Mesendoderm (in vitro differentiated cells): ENCODE measurements around the gene DMRT1.
A peak's percentile ranks its signal among the peaks of the same experiment; 100 is the strongest.

ENCODE experiments used
- DNase-seq: peaks from one replicate; pipeline ENCODE4 v3.0.0; 2013
- H2AK5ac ChIP-seq: 2 replicates; pipeline ENCODE4 v1.6.1; 2013; ENCODE audit warnings: low read length, inconsistent platforms
- H2BK120ac ChIP-seq: 2 replicates; pipeline ENCODE4 v1.6.1; 2013; ENCODE audit warnings: low read depth, mild to moderate bottlenecking, low read length, moderate library complexity, mixed read lengths
- H2BK15ac ChIP-seq: replicated peaks from 2 replicates; pipeline ENCODE4 v1.6.1; 2013; ENCODE audit warnings: low read depth, mild to moderate bottlenecking, moderate library complexity
- H2BK5ac ChIP-seq: 2 replicates; pipeline ENCODE4 v1.6.1; 2013; ENCODE audit warnings: low read length, inconsistent platforms
- H3K18ac ChIP-seq: 2 replicates; pipeline ENCODE4 v1.6.1; 2013; ENCODE audit warnings: mild to moderate bottlenecking, low read length, mixed read lengths
- H3K23ac ChIP-seq: one replicate; pipeline ENCODE4 v1.6.1; 2013; ENCODE audit warnings: low read length
- H3K27ac ChIP-seq: 2 replicates; pipeline ENCODE4 v1.5.1; 2013; ENCODE audit warnings: low read depth, mild to moderate bottlenecking, inconsistent platforms, low read length, moderate library complexity
- H3K27me3 ChIP-seq: 2 replicates; pipeline ENCODE4 v1.6.1; 2013; ENCODE audit warnings: low read length, control low read depth, mild to moderate bottlenecking, inconsistent platforms; ENCODE audit not compliant: insufficient read depth, poor library complexity
- H3K36me3 ChIP-seq: 2 replicates; pipeline ENCODE4 v1.6.1; 2013; ENCODE audit warnings: low read length, inconsistent platforms; ENCODE audit not compliant: control insufficient read depth, insufficient read depth
- H3K4ac ChIP-seq: one replicate; pipeline ENCODE4 v1.6.1; 2013; ENCODE audit warnings: low read depth, mild to moderate bottlenecking, low read length, moderate library complexity
- H3K4me1 ChIP-seq: 2 replicates; pipeline ENCODE4 v1.6.1; 2013; ENCODE audit warnings: low read depth, low read length, inconsistent platforms; ENCODE audit not compliant: control insufficient read depth
- H3K4me2 ChIP-seq: 2 replicates; pipeline ENCODE4 v1.6.1; 2013; ENCODE audit warnings: low read length
- H3K4me3 ChIP-seq: 2 replicates; pipeline ENCODE4 v1.5.1; 2013; ENCODE audit warnings: mild to moderate bottlenecking, low read length
- H3K56ac ChIP-seq: one replicate; pipeline ENCODE4 v1.6.1; 2013; ENCODE audit warnings: low read length
- H3K79me1 ChIP-seq: 2 replicates; pipeline ENCODE4 v1.6.1; 2013; ENCODE audit warnings: low read length, inconsistent platforms
- H3K79me2 ChIP-seq: 2 replicates; pipeline ENCODE4 v1.6.1; 2013; ENCODE audit warnings: mild to moderate bottlenecking, low read length; ENCODE audit not compliant: control insufficient read depth, insufficient read depth
- H3K9ac ChIP-seq: 2 replicates; pipeline ENCODE4 v1.6.1; 2013; ENCODE audit warnings: low read length, inconsistent platforms
- H4K5ac ChIP-seq: one replicate; pipeline ENCODE4 v1.6.1; 2013; ENCODE audit warnings: low read length
- H4K8ac ChIP-seq: one replicate; pipeline ENCODE4 v1.6.1; 2013; ENCODE audit warnings: low read depth, mild to moderate bottlenecking, control low read depth, low read length, moderate library complexity
- WGBS: extraction: QIAGEN DNeasy Blood & Tissue Kit; methylation state at CpG from one replicate; pipeline ENCODE4 v1.1.7; 2013; ENCODE audit warnings: low lambda C conversion rate, missing lambda C conversion rate; ENCODE audit not compliant: insufficient coverage; ENCODE audit errors: extremely low coverage; 5-methylcytosine and 5-hydroxymethylcytosine counted together

DMRT1 gene

GRCh38 chr9:969310-970150 lies 128.0 kb downstream of the DMRT1 start:
- Histone ChIP-seq H3K23ac (no peak overlapping the region), H3K27ac (no peak overlapping the region), H3K9ac (peak overlapping the region; percentile 5), H3K18ac (no peak overlapping the region), H2BK15ac (no peak overlapping the region), H3K36me3 (no peaks in the 10 kb centered on the region), H3K4me3 (no peak overlapping the region), H3K56ac (peak overlapping the region; percentile 47), H4K5ac (no peak overlapping the region), H3K27me3 (peaks cover 26% of the 10 kb centered on the region), H3K4me1 (peaks cover 6% of the 10 kb centered on the region), H3K4ac (no peak overlapping the region), H2AK5ac (no peak overlapping the region), H3K4me2 (peak overlapping the region; percentile 19), H2BK120ac (no peak overlapping the region), H2BK5ac (no peak overlapping the region), H4K8ac (no peak overlapping the region), H3K79me1 (no peaks in the 10 kb centered on the region), H3K79me2 (no peaks in the 10 kb centered on the region)
- no CpG with 5 or more reads among the region's 49 CpGs for WGBS
- DNase-seq, result peak; percentile 49

- peaks cover 6% of the 10 kb centered on the region for H3K4me1 ChIP-seq
- H3K4me3 ChIP-seq, result no peak overlapping the region
Measured at GRCh38 chr9:970151-970996, 128.9 kb downstream of the DMRT1 start.

GRCh38 chr9:971901-972500 lies 130.5 kb downstream of the DMRT1 start:
- no peak overlapping the region for H3K23ac ChIP-seq
- H3K4me1 ChIP-seq, result peaks cover 6% of the 10 kb centered on the region
- no peaks in the 10 kb centered on the region for H3K36me3 ChIP-seq
- H2BK120ac ChIP-seq, result no peak overlapping the region
- H3K56ac ChIP-seq, result peak overlapping the region; percentile 83
- DNase-seq, result peak; percentile 90
- H3K4ac ChIP-seq, result no peak overlapping the region
- peak overlapping the region; percentile 41 for H3K4me2 ChIP-seq
- H3K27ac ChIP-seq, result no peak overlapping the region
- no CpG with 5 or more reads among the region's 42 CpGs for WGBS
- peak overlapping the region; percentile 69 for H3K18ac ChIP-seq
- H3K9ac ChIP-seq, result peak overlapping the region; percentile 61
- no peak overlapping the region for H4K5ac ChIP-seq
- no peak overlapping the region for H2BK5ac ChIP-seq
- H3K4me3 ChIP-seq, result no peak overlapping the region
- H2AK5ac ChIP-seq, result no peak overlapping the region
- H3K79me1 ChIP-seq, result no peaks in the 10 kb centered on the region
- H3K79me2 ChIP-seq, result no peaks in the 10 kb centered on the region
- no peak overlapping the region for H2BK15ac ChIP-seq
- peaks cover 44% of the 10 kb centered on the region for H3K27me3 ChIP-seq
- H4K8ac ChIP-seq, result peak overlapping the region; percentile 90

More at GRCh38 chr9:970151-970996, 128.9 kb downstream of the DMRT1 start:
- peak overlapping the region; percentile 19 for H3K4me2 ChIP-seq
- H3K79me1 ChIP-seq, result no peaks in the 10 kb centered on the region
- H4K8ac ChIP-seq, result no peak overlapping the region
- no peak overlapping the region for H2BK5ac ChIP-seq
- DNase-seq, result peak; percentile 81
- no peak overlapping the region for H2BK15ac ChIP-seq
- peak overlapping the region; percentile 39 for H3K56ac ChIP-seq
- no peaks in the 10 kb centered on the region for H3K36me3 ChIP-seq
- no peak overlapping the region for H3K23ac ChIP-seq
- H4K5ac ChIP-seq, result no peak overlapping the region
- H2AK5ac ChIP-seq, result no peak overlapping the region
- H3K9ac ChIP-seq, result no peak overlapping the region
- peaks cover 34% of the 10 kb centered on the region for H3K27me3 ChIP-seq
- H3K18ac ChIP-seq, result no peak overlapping the region
- H2BK120ac ChIP-seq, result no peak overlapping the region
- no peaks in the 10 kb centered on the region for H3K79me2 ChIP-seq
- no peak overlapping the region for H3K4ac ChIP-seq
- H3K27ac ChIP-seq, result no peak overlapping the region
- no CpG with 5 or more reads among the region's 57 CpGs for WGBS

GRCh38 chr9:972501-973294 lies 131.2 kb downstream of the DMRT1 start:
- Histone ChIP-seq H4K8ac (no peak overlapping the region), H3K27ac (no peak overlapping the region), H2AK5ac (no peak overlapping the region), H3K4me3 (no peak overlapping the region), H3K79me2 (no peaks in the 10 kb centered on the region), H3K36me3 (no peaks in the 10 kb centered on the region), H3K4me2 (peak overlapping the region; percentile 41), H3K27me3 (peaks cover 51% of the 10 kb centered on the region), H3K18ac (no peak overlapping the region), H4K5ac (no peak overlapping the region), H3K4me1 (peaks cover 4% of the 10 kb centered on the region), H3K4ac (no peak overlapping the region), H2BK120ac (no peak overlapping the region), H3K56ac (peak overlapping the region; percentile 71), H3K23ac (no peak overlapping the region), H2BK5ac (no peak overlapping the region), H2BK15ac (no peak overlapping the region), H3K9ac (peak overlapping the region; percentile 58), H3K79me1 (no peaks in the 10 kb centered on the region)
- DNase-seq, result no peak
- WGBS, result no CpG with 5 or more reads among the region's 68 CpGs

GRCh38 chr9:973295-973834 lies 131.9 kb downstream of the DMRT1 start:
- Histone ChIP-seq H3K23ac (no peak overlapping the region), H3K9ac (no peak overlapping the region), H2BK5ac (no peak overlapping the region), H3K36me3 (no peaks in the 10 kb centered on the region), H3K27ac (no peak overlapping the region), H3K4me3 (no peak overlapping the region), H2BK120ac (no peak overlapping the region), H3K4ac (no peak overlapping the region), H3K79me1 (no peaks in the 10 kb centered on the region), H3K4me1 (peaks cover 4% of the 10 kb centered on the region), H3K56ac (no peak overlapping the region), H3K27me3 (peaks cover 58% of the 10 kb centered on the region), H3K79me2 (no peaks in the 10 kb centered on the region), H3K4me2 (no peak overlapping the region), H3K18ac (no peak overlapping the region), H4K8ac (no peak overlapping the region), H2AK5ac (no peak overlapping the region), H2BK15ac (no peak overlapping the region), H4K5ac (no peak overlapping the region)
- DNase-seq, result peak; percentile 9
- no CpG with 5 or more reads among the region's 17 CpGs for whole genome bisulfite sequencing
